Activated naive CD4-positive, alpha-beta T cell treated with anti-CD3 and anti-CD28 coated beads for 36 hours (primary cell): ENCODE measurements around the gene TPRG1. TPM values are rescaled to one million over a fixed set of nuclear protein-coding genes. Genes with fewer than 3 reads are reported as not detected.

Source experiments
- CTCF ChIA-PET: fragments of 350-600 bp; sonication (Branson Sonifier 250); formaldehyde crosslinking; loops from one replicate; lab custom pipeline; 2021; ENCODE audit warnings: antibody characterized with exemption; lab: Charles Lee
- DNase-seq: peaks from one replicate; pipeline ENCODE4 v3.0.0-alpha.2; 2020
- H3K27ac Mint-ChIP-seq: one replicate; pipeline ENCODE4 v1.8.0; 2021; ENCODE audit warnings: mild to moderate bottlenecking, mixed read lengths
- H3K27me3 Mint-ChIP-seq: one replicate; pipeline ENCODE4 v1.8.0; 2021; ENCODE audit warnings: low read depth, mixed read lengths
- H3K36me3 Mint-ChIP-seq: one replicate; pipeline ENCODE4 v1.8.0; 2021; ENCODE audit warnings: low read depth, mixed read lengths
- H3K4me1 Mint-ChIP-seq: one replicate; pipeline ENCODE4 v1.8.0; 2021; ENCODE audit warnings: low read depth, mixed read lengths
- H3K4me3 Mint-ChIP-seq: one replicate; pipeline ENCODE4 v1.8.0; 2021; ENCODE audit warnings: mild to moderate bottlenecking, moderate library complexity, mixed read lengths
- H3K9me3 Mint-ChIP-seq: one replicate; pipeline ENCODE4 v1.8.0; 2021; ENCODE audit warnings: mixed read lengths
- intact Hi-C: fragments of 100-400 bp; cut with micrococcal nuclease; formaldehyde crosslinking; loops from one replicate; pipeline ENCODE4 v1.15.1; 2023
- total RNA-seq, 2 experiments: library from RNA; stranded (reverse); gene quantifications; one replicate each; pipeline ENCODE4 v1.2.3, GENCODE V29; 2021

Gene TPRG1, protein sequence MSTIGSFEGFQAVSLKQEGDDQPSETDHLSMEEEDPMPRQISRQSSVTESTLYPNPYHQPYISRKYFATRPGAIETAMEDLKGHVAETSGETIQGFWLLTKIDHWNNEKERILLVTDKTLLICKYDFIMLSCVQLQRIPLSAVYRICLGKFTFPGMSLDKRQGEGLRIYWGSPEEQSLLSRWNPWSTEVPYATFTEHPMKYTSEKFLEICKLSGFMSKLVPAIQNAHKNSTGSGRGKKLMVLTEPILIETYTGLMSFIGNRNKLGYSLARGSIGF
- total RNA-seq, result 1 to 10 TPM in 1 of 2 experiments, under 1 TPM in 1; 0.55 to 1.0 TPM

DNA sequence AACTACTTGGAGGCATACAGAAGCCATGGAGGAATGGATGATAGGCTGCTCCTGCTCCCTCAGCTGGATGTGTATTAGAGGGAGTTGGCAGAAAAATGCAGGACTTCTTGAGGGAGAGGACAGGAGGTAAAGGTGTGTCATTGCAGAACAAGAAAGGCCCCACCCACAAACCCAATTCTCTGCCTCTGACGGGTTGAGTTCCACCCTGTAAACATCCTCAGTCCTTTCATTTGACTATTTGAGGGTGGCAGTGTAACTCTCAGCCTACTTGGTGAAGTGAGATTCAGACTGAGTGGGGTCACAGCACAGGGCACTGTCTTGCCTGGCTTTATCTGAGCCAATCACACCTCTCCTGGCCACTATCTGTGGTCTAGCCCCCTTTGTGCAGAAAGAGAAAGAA is at the start of gene TPRG1:
TSS of gene TPRG1 (plus strand) at position 265 of the 400 bp plus-strand sequence. CDS start 35,414 bp downstream, outside the sequence.
- H3K36me3 Mint-ChIP-seq, result no peaks in the 10 kb centered on the region
- H3K9me3 Mint-ChIP-seq, result no peaks in the 10 kb centered on the region
- H3K4me1 Mint-ChIP-seq, result peaks cover 21% of the 10 kb centered on the region
- H3K4me3 Mint-ChIP-seq, result no peak within 1 kb of the TSS
- intact Hi-C loops, result no loop called here
- no peaks in the 10 kb centered on the region for H3K27me3 Mint-ChIP-seq
- DNase-seq, result peak; percentile 13
- CTCF ChIA-PET, result no interaction called here
- peak within 1 kb of the TSS; percentile 34 for H3K27ac Mint-ChIP-seq

DNA sequence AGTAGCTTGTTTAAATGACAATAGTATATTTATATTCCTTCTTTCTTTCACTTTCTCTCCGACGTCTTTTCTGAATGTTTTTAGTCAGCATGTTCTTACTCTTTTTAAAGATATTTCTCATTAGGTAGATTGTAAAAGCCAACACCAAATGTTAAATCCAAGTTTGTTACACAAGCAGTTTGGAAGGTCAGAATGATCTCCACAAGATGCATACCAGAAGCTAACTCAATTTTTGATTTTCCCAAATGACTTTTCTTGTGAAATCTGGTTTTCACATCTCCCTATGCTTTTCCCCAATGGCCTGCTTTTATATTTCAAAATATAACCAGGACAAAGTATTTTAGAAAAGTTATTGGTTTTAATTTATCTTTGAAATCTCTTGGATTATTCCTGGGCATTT is 49.7 kb upstream of the TPRG1 start:
- intact Hi-C loops, result no loop called here
- Mint-ChIP-seq H3K4me1 (no peaks in the 10 kb centered on the region), H3K4me3 (no peak overlapping the region), H3K27ac (no peak overlapping the region), H3K36me3 (peaks cover 4% of the 10 kb centered on the region), H3K27me3 (no peaks in the 10 kb centered on the region), H3K9me3 (peaks cover 20% of the 10 kb centered on the region)
- no peak for DNase-seq
- CTCF ChIA-PET, result interaction anchor here (0.9 to 1.0 kb wide), 2 partner anchors 9 to 80 kb away, joined by 3 read pairs; no protein-coding TSS in a partner anchor

DNA sequence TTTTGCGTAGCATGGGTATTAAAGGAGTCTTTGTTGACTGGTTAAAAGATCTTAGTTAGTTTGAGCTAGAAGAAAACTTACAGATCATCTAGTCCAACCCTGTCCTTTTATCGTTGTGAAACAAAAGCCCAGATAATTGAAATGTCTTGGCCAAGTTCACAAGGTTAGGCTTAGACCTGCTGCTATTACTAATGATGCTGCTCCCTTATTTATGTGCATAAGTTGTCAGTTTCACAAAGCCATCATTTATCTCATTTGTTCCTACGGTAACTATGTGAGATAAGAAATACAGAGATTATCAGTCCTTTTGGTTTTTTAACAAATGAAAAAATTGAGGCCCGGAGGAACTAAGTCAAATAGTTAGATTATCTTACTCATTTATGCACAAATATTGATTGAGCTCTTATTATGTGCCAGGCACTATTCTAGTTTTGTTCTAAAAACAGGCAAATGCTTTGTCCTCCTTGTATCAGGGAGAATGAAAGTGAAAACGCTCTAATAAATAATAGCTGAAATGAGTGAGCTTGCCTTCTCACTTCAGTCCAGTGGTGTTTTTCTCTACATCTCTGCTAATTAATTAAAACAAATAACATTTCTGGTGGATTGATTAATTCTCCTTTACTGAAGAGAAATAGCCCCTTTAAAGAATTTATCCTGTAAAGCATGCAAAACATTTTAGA is 49.1 kb upstream of the TPRG1 start:
- H3K4me3 Mint-ChIP-seq, result no peak overlapping the region
- H3K36me3 Mint-ChIP-seq, result peaks cover 4% of the 10 kb centered on the region
- H3K9me3 Mint-ChIP-seq, result peaks cover 20% of the 10 kb centered on the region
- no peaks in the 10 kb centered on the region for H3K4me1 Mint-ChIP-seq
- intact Hi-C loops, result no loop called here
- CTCF ChIA-PET, result interaction anchor here (0.6 to 1.0 kb wide), 3 partner anchors 9 to 1723 kb away, joined by 3 read pairs; no protein-coding TSS in a partner anchor
- no peaks in the 10 kb centered on the region for H3K27me3 Mint-ChIP-seq
- no peak overlapping the region for H3K27ac Mint-ChIP-seq
- DNase-seq, result no peak

DNA sequence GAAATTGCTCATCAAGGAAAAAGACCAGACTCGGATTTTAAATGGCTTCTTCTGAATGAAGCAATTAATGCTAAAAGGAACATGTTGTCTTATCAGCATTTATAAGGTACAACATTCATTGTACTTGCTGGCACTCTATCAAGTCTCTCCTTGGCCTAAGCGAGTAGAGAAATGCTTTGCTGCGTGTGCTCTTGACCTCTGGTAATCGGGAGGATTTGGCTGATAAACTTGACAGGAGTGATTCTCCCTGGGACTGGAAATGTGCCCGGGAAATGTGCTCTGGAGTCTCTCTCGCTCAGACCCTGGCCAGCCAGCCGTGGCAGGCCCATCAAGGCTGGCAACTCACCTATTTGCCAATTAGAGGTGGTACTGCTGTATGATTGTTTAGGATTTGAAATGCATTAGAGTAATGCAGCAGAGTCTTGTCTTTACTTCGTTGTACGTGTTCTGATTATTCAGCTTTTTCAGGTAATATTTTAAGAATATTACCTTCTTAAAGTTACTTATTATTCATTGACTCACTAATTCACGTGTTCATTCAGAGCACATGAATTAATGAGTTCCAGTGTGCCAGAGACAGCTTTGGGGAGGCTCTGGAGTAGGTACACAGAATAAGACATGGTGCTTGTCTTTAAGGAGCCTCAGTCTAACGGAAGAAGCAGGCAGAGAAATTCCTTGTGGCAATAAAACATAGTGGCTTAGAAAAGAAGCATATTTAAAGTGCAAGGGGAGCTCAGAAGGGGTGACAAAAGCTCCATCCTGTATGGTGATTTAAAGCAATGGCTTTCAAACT is 48.0 kb upstream of the TPRG1 start:
- H3K27ac Mint-ChIP-seq, result no peak overlapping the region

DNA sequence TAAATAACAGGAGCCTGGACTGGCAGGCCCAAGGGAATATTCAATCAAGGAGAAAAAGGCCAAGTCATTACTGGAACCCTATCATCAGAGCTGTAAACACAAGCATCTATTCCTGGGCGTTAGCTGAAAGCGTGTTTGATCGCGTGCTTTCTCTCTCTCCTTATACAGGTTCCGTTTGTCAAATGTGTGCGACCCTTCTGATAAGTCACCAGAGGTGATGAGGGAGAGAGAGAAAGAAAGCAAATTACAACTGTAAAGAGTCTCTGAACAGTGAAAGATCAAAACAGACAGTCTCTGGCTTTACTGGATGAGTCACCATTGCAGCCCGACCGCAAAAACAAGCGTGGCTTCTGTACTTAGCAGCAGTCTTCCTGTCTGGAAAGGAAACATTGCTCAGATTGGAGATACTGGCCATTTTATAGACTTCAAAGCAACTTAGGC is 39.5 kb upstream of the TPRG1 start:
- Mint-ChIP-seq H3K27me3 (no peaks in the 10 kb centered on the region), H3K27ac (peak overlapping the region; percentile 76), H3K4me3 (peak overlapping the region; percentile 41), H3K4me1 (peaks cover 21% of the 10 kb centered on the region), H3K36me3 (peaks cover 6% of the 10 kb centered on the region), H3K9me3 (peaks cover 7% of the 10 kb centered on the region)
- peak; percentile 91 for DNase-seq
- CTCF ChIA-PET, result interaction anchor here (0.6 to 2.9 kb wide), 5 partner anchors 14 to 177 kb away, joined by 3 to 12 read pairs (median 3); no protein-coding TSS in a partner anchor
- intact Hi-C loops, result loop anchor here (1.0 to 5.0 kb wide), 8 partner anchors 91 to 1209 kb away; no protein-coding TSS in a partner anchor

More for the DNA sequence above, 48.0 kb upstream of the TPRG1 start:
- CTCF ChIA-PET, result interaction anchor here (1.0 kb wide), 1 partner anchor 12 kb away, joined by 3 read pairs; no protein-coding TSS in a partner anchor
- intact Hi-C loops, result no loop called here
- H3K4me3 Mint-ChIP-seq, result no peak overlapping the region
- no peaks in the 10 kb centered on the region for H3K27me3 Mint-ChIP-seq
- H3K36me3 Mint-ChIP-seq, result peaks cover 2% of the 10 kb centered on the region
- DNase-seq, result no peak
- peaks cover 17% of the 10 kb centered on the region for H3K9me3 Mint-ChIP-seq
- no peaks in the 10 kb centered on the region for H3K4me1 Mint-ChIP-seq

DNA sequence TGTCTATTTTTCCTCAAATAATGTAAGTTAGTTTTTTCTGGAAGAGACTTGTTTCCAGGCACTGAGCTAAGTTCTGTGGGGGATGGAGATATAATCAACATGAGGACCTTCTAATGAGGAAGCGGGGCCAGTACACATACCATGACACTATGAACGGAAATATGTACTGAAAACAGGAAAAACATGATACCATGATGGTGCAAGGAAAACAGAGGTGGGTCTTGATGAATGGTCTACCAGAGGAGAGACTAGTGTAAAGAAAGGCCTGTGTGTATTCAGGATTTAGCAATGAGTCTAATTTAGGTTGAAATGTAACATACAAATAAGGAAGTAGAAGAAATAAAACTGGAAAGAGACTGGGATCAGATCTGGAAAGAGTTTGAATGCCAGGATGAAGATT is 38.9 kb upstream of the TPRG1 start:
- CTCF ChIA-PET, result interaction anchor here (0.6 to 2.9 kb wide), 4 partner anchors 13 to 272 kb away, joined by 3 to 12 read pairs (median 3); no protein-coding TSS in a partner anchor
- H3K36me3 Mint-ChIP-seq, result peaks cover 6% of the 10 kb centered on the region
- no peaks in the 10 kb centered on the region for H3K27me3 Mint-ChIP-seq
- H3K4me3 Mint-ChIP-seq, result no peak overlapping the region
- peaks cover 21% of the 10 kb centered on the region for H3K4me1 Mint-ChIP-seq
- no peak for DNase-seq
- intact Hi-C loops, result loop anchor here (1.0 to 5.0 kb wide), 8 partner anchors 92 to 1210 kb away; no protein-coding TSS in a partner anchor
- peak overlapping the region; percentile 76 for H3K27ac Mint-ChIP-seq
- peaks cover 7% of the 10 kb centered on the region for H3K9me3 Mint-ChIP-seq

DNA sequence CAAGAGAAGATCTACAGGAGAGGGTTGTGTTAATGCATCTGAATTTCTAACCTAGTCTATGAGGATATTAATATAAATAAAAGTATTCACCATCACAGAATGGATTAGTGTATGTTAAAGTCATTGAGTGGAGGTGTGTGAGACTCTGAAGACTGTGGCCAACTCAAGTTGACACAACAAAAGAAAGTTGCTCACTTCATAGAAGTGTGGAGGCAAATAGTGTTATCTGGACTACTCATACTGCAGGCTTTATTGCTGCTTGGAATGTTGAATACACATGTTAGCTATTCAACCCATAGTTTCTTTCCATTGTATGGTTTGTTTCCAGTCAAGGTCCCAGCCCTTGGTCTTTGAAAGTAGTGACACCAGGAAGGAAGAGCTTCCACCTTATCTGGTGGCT is 38.0 kb upstream of the TPRG1 start:
- peaks cover 6% of the 10 kb centered on the region for H3K36me3 Mint-ChIP-seq
- H3K27ac Mint-ChIP-seq, result no peak overlapping the region
- peaks cover 7% of the 10 kb centered on the region for H3K9me3 Mint-ChIP-seq
- peaks cover 21% of the 10 kb centered on the region for H3K4me1 Mint-ChIP-seq
- H3K27me3 Mint-ChIP-seq, result no peaks in the 10 kb centered on the region
- DNase-seq, result no peak
- CTCF ChIA-PET, result interaction anchor here (0.7 kb wide), 1 partner anchor 15 kb away, joined by 3 read pairs; no protein-coding TSS in a partner anchor
- intact Hi-C loops, result loop anchor here (5.0 kb wide), 1 partner anchor 1156 kb away; no protein-coding TSS in a partner anchor
- no peak overlapping the region for H3K4me3 Mint-ChIP-seq

DNA sequence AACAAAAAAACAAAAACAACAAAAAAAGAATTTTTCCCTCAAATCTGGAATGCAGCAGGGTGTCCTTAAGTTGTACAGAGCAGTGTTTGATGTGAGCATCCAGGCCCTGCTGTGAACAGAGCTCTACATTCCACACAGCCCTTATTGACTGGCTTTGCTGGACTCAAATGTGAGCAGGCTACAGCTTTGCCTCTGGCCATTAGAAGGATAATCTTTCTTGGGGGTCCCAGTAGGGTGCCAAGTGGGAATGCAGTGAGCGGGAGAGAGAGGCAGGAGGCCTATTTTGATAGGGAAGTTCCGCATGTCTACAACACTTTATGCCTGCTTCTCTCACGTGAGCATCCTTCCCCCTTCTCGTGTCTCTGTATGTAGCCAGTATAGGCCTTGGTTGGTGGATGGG is 34.4 kb upstream of the TPRG1 start:
- intact Hi-C loops, result no loop called here
- Mint-ChIP-seq H3K36me3 (peaks cover 6% of the 10 kb centered on the region), H3K9me3 (peaks cover 7% of the 10 kb centered on the region), H3K4me3 (no peak overlapping the region), H3K27ac (no peak overlapping the region), H3K4me1 (peaks cover 14% of the 10 kb centered on the region), H3K27me3 (no peaks in the 10 kb centered on the region)
- DNase-seq, result no peak
- CTCF ChIA-PET, result interaction anchor here (1.3 kb wide), 1 partner anchor 96 kb away, joined by 5 read pairs; no protein-coding TSS in a partner anchor

DNA sequence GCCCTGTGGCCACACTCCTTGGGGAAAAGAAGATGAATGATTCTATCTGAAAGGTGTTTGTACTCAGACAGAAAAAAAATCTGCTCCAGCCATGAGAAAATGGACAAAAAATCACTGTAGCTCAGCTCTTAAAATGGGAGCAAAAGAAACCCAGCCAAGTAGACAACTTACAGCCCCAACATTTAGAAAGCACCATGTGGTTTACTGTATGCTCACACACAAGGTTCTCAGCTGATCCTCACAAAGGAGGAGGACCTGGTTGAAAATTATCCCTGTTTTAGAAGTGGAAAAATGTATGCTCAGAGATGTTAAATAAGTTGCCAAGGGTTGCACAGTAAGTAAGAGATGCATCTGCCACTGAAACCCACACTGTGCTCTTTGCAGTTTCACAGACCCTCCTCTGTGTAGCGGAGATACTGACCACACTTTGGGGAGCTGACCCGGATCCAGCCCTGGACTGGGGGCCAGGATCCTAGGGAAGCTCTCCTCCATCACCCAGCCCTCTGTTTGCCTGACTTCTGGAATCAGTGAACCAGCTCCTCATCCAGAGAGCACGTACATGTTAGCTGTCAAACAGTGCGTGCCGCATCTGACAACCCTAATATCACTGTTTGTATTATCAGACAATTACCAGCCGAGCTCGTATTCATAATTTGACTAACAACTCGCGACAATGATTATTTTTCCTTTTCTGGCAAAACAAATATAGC is 32.7 kb upstream of the TPRG1 start:
- Mint-ChIP-seq H3K4me3 (no peak overlapping the region), H3K27me3 (peaks cover 3% of the 10 kb centered on the region), H3K27ac (no peak overlapping the region), H3K4me1 (peaks cover 5% of the 10 kb centered on the region), H3K36me3 (no peaks in the 10 kb centered on the region), H3K9me3 (no peaks in the 10 kb centered on the region)
- CTCF ChIA-PET, result interaction anchor here (0.6 to 1.6 kb wide), 3 partner anchors 186 to 1398 kb away, joined by 3 to 5 read pairs (median 4); no protein-coding TSS in a partner anchor
- DNase-seq, result no peak
- intact Hi-C loops, result no loop called here

DNA sequence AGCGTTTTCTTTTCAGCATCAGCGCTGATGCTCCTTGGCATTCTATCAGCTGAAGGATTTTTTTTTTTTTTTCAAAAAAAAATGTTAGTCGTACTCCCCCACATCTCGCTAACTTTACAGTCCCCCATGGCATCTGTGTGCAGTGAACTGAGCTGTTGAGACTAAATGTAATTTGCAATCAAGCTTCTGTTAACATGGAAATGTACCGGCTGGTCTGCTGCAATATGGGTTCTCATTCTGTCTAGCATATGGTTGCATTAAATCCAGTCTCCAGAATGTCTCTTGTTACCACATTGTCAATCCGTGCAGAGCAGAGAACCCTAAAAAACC is 32.2 kb upstream of the TPRG1 start:
- DNase-seq, result no peak
- Mint-ChIP-seq H3K9me3 (no peaks in the 10 kb centered on the region), H3K4me3 (no peak overlapping the region), H3K27me3 (peaks cover 3% of the 10 kb centered on the region), H3K27ac (no peak overlapping the region), H3K36me3 (no peaks in the 10 kb centered on the region), H3K4me1 (peaks cover 9% of the 10 kb centered on the region)
- intact Hi-C loops, result no loop called here
- CTCF ChIA-PET, result interaction anchor here (0.6 to 1.6 kb wide), 2 partner anchors 186 to 1399 kb away, joined by 3 to 5 read pairs; no protein-coding TSS in a partner anchor

DNA sequence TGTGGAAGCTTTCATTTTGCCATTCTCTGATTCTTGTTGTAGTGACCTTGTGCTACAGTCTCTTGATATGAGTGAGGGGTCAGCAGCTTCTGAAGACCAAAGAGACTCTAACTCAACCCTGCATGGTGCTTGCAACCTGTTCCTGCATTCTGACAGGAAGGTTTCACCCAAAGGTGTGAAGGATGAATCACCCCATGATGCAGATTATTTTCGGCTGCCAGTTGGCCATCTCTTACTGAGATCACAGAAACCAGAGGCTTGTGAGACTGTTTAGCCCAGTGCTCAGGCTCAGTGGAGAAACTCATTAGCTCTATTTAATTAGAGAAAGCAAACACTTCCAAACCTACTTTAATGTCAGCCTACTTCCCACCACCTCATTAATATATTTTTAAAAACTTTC is 29.2 kb upstream of the TPRG1 start:
- Mint-ChIP-seq H3K36me3 (no peaks in the 10 kb centered on the region), H3K27ac (no peak overlapping the region), H3K4me3 (no peak overlapping the region), H3K9me3 (no peaks in the 10 kb centered on the region), H3K4me1 (peaks cover 12% of the 10 kb centered on the region), H3K27me3 (peaks cover 3% of the 10 kb centered on the region)
- CTCF ChIA-PET, result interaction anchor here (0.7 to 2.4 kb wide), 6 partner anchors 101 to 1402 kb away, joined by 3 to 10 read pairs (median 3); no protein-coding TSS in a partner anchor
- intact Hi-C loops, result loop anchor here (5.0 to 10.0 kb wide), 4 partner anchors 480 to 805 kb away; no protein-coding TSS in a partner anchor
- peak; percentile 61 for DNase-seq
